DMS 273 (cell line): ENCODE data around the gene TCERG1L.

Experiments
- DNase-seq: peaks from one replicate; lab custom pipeline; 2025; ENCODE audit not compliant: unreplicated experiment; lab: John Stamatoyannopoulos, UW

Gene TCERG1L

GRCh38 chr10:131131726-131132591, 179.6 kb downstream of the TCERG1L start:
- no peak for DNase-seq

- DNase-seq: no peak
Observed at GRCh38 chr10:131130025-131130424, 181.5 kb downstream of the TCERG1L start.

GRCh38 chr10:131129544-131129943, 182.0 kb downstream of the TCERG1L start:
- DNase-seq: no peak

GRCh38 chr10:131128731-131129130, 182.8 kb downstream of the TCERG1L start:
- no peak for DNase-seq

- no peak for DNase-seq
Observed at GRCh38 chr10:131127610-131128009, 183.9 kb downstream of the TCERG1L start.

- DNase-seq: no peak
Observed at GRCh38 chr10:131127138-131127589, 184.4 kb downstream of the TCERG1L start.

GRCh38 chr10:131126321-131127137, 185.0 kb downstream of the TCERG1L start:
- DNase-seq: no peak

GRCh38 chr10:131125511-131126225, 185.9 kb downstream of the TCERG1L start:
- no peak for DNase-seq

GRCh38 chr10:131124945-131125344, 186.6 kb downstream of the TCERG1L start:
- DNase-seq: no peak

GRCh38 chr10:131123496-131123895, 188.0 kb downstream of the TCERG1L start:
- DNase-seq: no peak

- no peak for DNase-seq
Observed at GRCh38 chr10:131121511-131122035, 189.9 kb downstream of the TCERG1L start.

GRCh38 chr10:131119626-131120355, 191.7 kb downstream of the TCERG1L start:
- no peak for DNase-seq

GRCh38 chr10:131117416-131118212, 193.9 kb downstream of the TCERG1L start:
- no peak for DNase-seq

GRCh38 chr10:131116991-131117375, 194.5 kb downstream of the TCERG1L start:
- DNase-seq: no peak

- no peak for DNase-seq
Observed at GRCh38 chr10:131116216-131116990, 195.1 kb downstream of the TCERG1L start.

GRCh38 chr10:131115801-131116200, 195.7 kb downstream of the TCERG1L start:
- no peak for DNase-seq

GRCh38 chr10:131115321-131115720, 196.2 kb downstream of the TCERG1L start:
- no peak for DNase-seq

GRCh38 chr10:131114846-131115245, 196.7 kb downstream of the TCERG1L start:
- DNase-seq: no peak
